GM10266 (cell line): ENCODE results near the gene SLC12A1.

Experiments used
- DNase-seq: peaks from one replicate; pipeline ENCODE4 v3.0.0; 2012; ENCODE audit errors: extremely low spot score
- CTCF ChIP-seq: IDR thresholded peaks from 2 replicates; pipeline ENCODE4 v1.5.1; 2012; ENCODE audit warnings: mild to moderate bottlenecking, low read depth; ENCODE audit not compliant: control insufficient read depth, insufficient read depth; ENCODE audit errors: missing control alignments

The SLC12A1 gene

GRCh38 chr15:48282216-48282615 is 76.1 kb downstream of the SLC12A1 start:
- no peak for TF ChIP-seq CTCF
- DNase-seq: no peak

- TF ChIP-seq CTCF: no peak
- DNase-seq: no peak
These were observed 77.5 kb downstream of the SLC12A1 start for GRCh38 chr15:48283396-48284145.

GRCh38 chr15:48285329-48286214 is 79.5 kb downstream of the SLC12A1 start:
- DNase-seq: peak; percentile 67
- peak; percentile 72 for TF ChIP-seq CTCF

GRCh38 chr15:48289628-48290027 is 83.5 kb downstream of the SLC12A1 start:
- no peak for TF ChIP-seq CTCF
- DNase-seq: no peak

- no peak for TF ChIP-seq CTCF
- DNase-seq: no peak
These were observed 86.4 kb downstream of the SLC12A1 start for GRCh38 chr15:48292458-48292857.

GRCh38 chr15:48297668-48298067 is 91.6 kb downstream of the SLC12A1 start:
- TF ChIP-seq CTCF: no peak

GRCh38 chr15:48298914-48299313 is 92.8 kb downstream of the SLC12A1 start:
- TF ChIP-seq CTCF: no peak
- no peak for DNase-seq

More at GRCh38 chr15:48297668-48298067, 91.6 kb downstream of the SLC12A1 start:
- no peak for DNase-seq
